Hepatocyte (in vitro differentiated cells): ENCODE data around the gene ICAM2. TPM values are rescaled to one million over a fixed set of nuclear protein-coding genes. Genes with fewer than 3 reads are reported as not detected.

Experiments used
- DNase-seq: peaks from one replicate; pipeline ENCODE4 v3.0.0-alpha.2; 2016; ENCODE audit warnings: low spot score
- H2AFZ ChIP-seq: fragments of 200-600 bp; sonication (generic); 2 replicates; pipeline ENCODE4 v1.6.0; 2016; ENCODE audit warnings: antibody characterized with exemption, mild to moderate bottlenecking
- H3K27ac ChIP-seq: fragments of 200-600 bp; sonication (generic); 2 replicates; pipeline ENCODE4 v1.5.1; 2016; ENCODE audit warnings: mild to moderate bottlenecking
- H3K27me3 ChIP-seq: fragments of 200-600 bp; sonication (generic); 2 replicates; pipeline ENCODE4 v1.6.1; 2016
- H3K36me3 ChIP-seq: fragments of 200-600 bp; sonication (generic); replicated peaks from 2 replicates; pipeline ENCODE4 v1.5.1; 2016; ENCODE audit warnings: low read depth; ENCODE audit not compliant: insufficient read depth
- H3K4me1 ChIP-seq: fragments of 200-600 bp; sonication (generic); 2 replicates; pipeline ENCODE4 v1.5.1; 2016; ENCODE audit warnings: mild to moderate bottlenecking, moderate library complexity; ENCODE audit not compliant: insufficient read depth
- H3K4me2 ChIP-seq: fragments of 200-600 bp; sonication (generic); 2 replicates; pipeline ENCODE4 v1.6.0; 2016
- H3K4me3 ChIP-seq: fragments of 200-600 bp; sonication (generic); 2 replicates; pipeline ENCODE4 v1.5.1; 2016; ENCODE audit warnings: mild to moderate bottlenecking
- H3K79me2 ChIP-seq: fragments of 200-600 bp; sonication (generic); 2 replicates; pipeline ENCODE4 v1.6.0; 2017; ENCODE audit warnings: mild to moderate bottlenecking
- H3K9me2 ChIP-seq: fragments of 200-600 bp; sonication (generic); replicated peaks from 2 replicates; pipeline ENCODE4 v1.6.0; 2017; ENCODE audit warnings: mild to moderate bottlenecking; ENCODE audit not compliant: insufficient read depth
- H3K9me3 ChIP-seq: fragments of 200-600 bp; sonication (generic); 2 replicates; pipeline ENCODE4 v1.5.1; 2016; ENCODE audit warnings: low read depth, mild to moderate bottlenecking
- H4K20me1 ChIP-seq: fragments of 200-600 bp; sonication (generic); 2 replicates; pipeline ENCODE4 v1.6.0; 2016; ENCODE audit warnings: mild to moderate bottlenecking; ENCODE audit not compliant: insufficient read depth, poor library complexity, severe bottlenecking
- EZH2 ChIP-seq: fragments of 200-600 bp; sonication (generic); IDR thresholded peaks from 2 replicates; pipeline ENCODE4 v1.6.1; 2016; ENCODE audit warnings: antibody characterized with exemption, mild to moderate bottlenecking, borderline replicate concordance
- EZH2phosphoT487 ChIP-seq: fragments of 200-600 bp; sonication (generic); IDR thresholded peaks from one replicate; pipeline ENCODE4 v1.6.1; 2018; ENCODE audit warnings: antibody characterized with exemption, mild to moderate bottlenecking, low read depth, moderate library complexity; ENCODE audit not compliant: unreplicated experiment, severe bottlenecking
- WGBS: methylation state at CpG from one replicate; pipeline ENCODE4 v1.1.6; 2016; ENCODE audit warnings: low lambda C conversion rate; ENCODE audit errors: missing lambda C conversion rate; 5-methylcytosine and 5-hydroxymethylcytosine counted together
- polyA plus RNA-seq: library from polyadenylated mRNA; unstranded; fragments of >200 nt; fragmentation: Nextera tagmentation; extraction: Ambion mirVana; gene quantifications from 2 replicates; pipeline ENCODE4 v1.2.1, GENCODE V29; 2016
- total RNA-seq: library from RNA; depleted of rRNA; stranded (reverse); fragments of >200 nt; gene quantifications from 2 replicates; pipeline ENCODE4 v1.2.3, GENCODE V29; 2014
- TF ChIP-seq, protein P1 (sequence below): fragments of 200-600 bp; sonication (generic); IDR thresholded peaks from 2 replicates; pipeline ENCODE4 v1.5.1; 2016; ENCODE audit warnings: antibody characterized with exemption, mild to moderate bottlenecking; ENCODE audit not compliant: poor library complexity

Gene ICAM2
- total and polyA plus RNA-seq, 2 experiments from 2014 or later: 3.4 to 6.0 TPM

DNA sequence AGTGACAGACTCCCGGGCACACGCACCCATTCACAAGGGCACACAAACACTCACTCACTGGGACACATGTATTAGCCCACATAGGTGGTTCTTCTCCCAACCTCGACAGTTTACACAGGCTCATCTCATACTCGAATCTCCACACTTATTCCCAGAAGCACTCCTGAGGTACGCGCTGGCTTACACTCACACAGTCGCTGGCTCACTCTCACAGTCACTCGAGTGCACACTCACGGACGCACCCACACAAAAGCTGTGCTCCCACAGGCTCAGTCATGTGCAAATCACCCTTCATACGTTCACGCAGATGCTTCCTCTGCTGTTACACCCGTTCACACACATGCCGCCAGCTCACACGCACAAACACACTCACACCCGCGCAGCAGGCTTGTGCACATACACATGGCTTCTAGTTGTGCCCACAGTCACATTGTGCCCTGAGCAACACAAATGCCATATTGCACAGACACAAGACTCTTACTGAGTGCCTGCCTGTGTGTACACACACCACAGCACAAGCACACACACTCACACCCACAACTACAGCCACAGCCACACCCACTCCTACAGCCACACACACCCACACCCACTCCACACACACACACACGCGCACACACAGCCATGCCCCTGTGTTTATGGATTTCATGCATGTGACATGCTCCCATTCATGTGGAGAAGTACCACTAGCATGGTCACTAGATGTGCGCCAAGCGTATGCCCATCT is 30.6 kb downstream of the ICAM2 start:
- Histone ChIP-seq H3K27ac (no peak overlapping the region), H3K36me3 (no peaks in the 10 kb centered on the region), H2AFZ (no peak overlapping the region), H4K20me1 (no peaks in the 10 kb centered on the region), H3K27me3 (peaks cover 22% of the 10 kb centered on the region), H3K9me3 (no peaks in the 10 kb centered on the region), H3K4me1 (peaks cover 16% of the 10 kb centered on the region), H3K9me2 (no peaks in the 10 kb centered on the region), H3K4me2 (no peak overlapping the region), H3K79me2 (no peaks in the 10 kb centered on the region), H3K4me3 (no peak overlapping the region)
- 91% methylated on average over 19 of the region's 21 CpGs for WGBS
- TF ChIP-seq EZH2 (no peak), EZH2phosphoT487 (no peak)
- TF ChIP-seq, protein P1, sequence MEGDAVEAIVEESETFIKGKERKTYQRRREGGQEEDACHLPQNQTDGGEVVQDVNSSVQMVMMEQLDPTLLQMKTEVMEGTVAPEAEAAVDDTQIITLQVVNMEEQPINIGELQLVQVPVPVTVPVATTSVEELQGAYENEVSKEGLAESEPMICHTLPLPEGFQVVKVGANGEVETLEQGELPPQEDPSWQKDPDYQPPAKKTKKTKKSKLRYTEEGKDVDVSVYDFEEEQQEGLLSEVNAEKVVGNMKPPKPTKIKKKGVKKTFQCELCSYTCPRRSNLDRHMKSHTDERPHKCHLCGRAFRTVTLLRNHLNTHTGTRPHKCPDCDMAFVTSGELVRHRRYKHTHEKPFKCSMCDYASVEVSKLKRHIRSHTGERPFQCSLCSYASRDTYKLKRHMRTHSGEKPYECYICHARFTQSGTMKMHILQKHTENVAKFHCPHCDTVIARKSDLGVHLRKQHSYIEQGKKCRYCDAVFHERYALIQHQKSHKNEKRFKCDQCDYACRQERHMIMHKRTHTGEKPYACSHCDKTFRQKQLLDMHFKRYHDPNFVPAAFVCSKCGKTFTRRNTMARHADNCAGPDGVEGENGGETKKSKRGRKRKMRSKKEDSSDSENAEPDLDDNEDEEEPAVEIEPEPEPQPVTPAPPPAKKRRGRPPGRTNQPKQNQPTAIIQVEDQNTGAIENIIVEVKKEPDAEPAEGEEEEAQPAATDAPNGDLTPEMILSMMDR: no peak
- DNase-seq: peak; percentile 1

DNA sequence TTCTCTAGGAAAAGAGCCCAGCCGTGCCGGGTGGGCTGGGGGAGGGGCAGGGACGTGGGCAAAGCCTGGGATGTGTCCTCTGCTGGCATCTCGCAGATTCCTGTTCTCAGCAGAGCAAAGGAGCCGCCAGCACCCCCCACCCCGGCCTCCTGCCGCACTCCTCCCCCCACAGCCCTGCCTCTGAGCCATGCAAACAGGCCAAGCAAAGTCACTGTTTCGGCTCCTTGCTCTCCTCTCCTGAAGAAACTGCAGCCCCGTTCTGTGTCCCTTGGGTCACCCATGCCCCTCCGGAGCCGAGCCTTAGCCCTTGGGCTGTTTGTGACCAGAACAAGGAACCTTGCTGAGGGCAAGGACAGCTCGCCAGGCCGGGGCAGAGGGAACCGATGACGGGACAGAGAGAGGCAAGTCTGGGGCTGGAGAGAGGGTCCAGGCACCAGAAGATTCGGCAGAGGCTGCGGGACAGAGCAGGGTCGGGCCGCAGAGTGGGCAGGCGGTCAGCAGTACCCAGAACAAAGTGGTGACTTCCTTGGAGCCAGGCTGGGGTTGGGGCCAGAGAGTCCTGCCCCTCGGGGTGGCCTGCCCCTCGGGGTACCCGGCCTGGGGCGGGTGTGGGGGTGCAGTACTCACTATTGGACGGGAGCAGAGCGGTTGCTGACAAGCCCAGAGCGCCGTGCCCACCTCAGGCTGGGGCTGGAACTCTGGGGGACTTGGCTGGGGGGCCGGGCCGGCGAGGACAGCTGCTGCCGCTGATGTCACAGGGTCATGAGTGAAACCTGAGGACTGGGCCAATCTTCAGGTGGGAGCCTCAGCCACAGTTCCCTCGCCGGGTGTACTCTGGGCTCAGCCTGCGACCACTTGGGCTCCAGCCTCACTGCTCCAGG is 31.5 kb downstream of the ICAM2 start:
- peak overlapping the region; percentile 66 for H3K4me2 ChIP-seq
- TF ChIP-seq EZH2: no peak
- TF ChIP-seq, protein P1: no peak
- no peak for TF ChIP-seq EZH2phosphoT487
- peak; percentile 74 for DNase-seq

DNA sequence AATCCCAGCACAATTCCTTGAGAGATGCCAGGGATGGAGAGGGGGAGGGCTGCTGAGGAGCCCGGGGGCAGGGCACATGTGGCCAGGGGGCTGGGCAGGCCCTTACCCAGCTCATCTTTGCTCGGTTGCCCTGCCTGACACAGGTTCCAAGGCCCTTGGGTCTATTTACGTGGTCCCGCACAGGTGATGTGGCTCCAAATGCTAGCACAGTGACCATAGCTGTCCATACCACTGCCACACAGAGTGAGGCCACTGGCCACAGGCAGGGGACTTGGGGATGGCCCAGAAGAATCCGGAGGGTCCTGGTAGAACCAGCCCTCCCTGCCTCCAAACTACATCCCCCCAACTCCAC is 32.3 kb downstream of the ICAM2 start:
- Histone ChIP-seq H3K4me1 (peaks cover 16% of the 10 kb centered on the region), H3K36me3 (no peaks in the 10 kb centered on the region), H3K9me2 (no peaks in the 10 kb centered on the region), H3K27ac (no peak overlapping the region), H3K27me3 (peaks cover 12% of the 10 kb centered on the region), H3K4me3 (no peak overlapping the region), H4K20me1 (no peaks in the 10 kb centered on the region), H3K9me3 (no peaks in the 10 kb centered on the region), H2AFZ (no peak overlapping the region), H3K4me2 (peak overlapping the region; percentile 66), H3K79me2 (no peaks in the 10 kb centered on the region)
- TF ChIP-seq EZH2phosphoT487: no peak
- no peak for TF ChIP-seq EZH2
- TF ChIP-seq, protein P1: no peak
- DNase-seq: no peak
- WGBS: 97% methylated on average over 4 of the region's 5 CpGs

More for the DNA sequence above, 31.5 kb downstream of the ICAM2 start:
- H3K9me2 ChIP-seq: no peaks in the 10 kb centered on the region
- H2AFZ ChIP-seq: peak overlapping the region; percentile 67
- H3K79me2 ChIP-seq: no peaks in the 10 kb centered on the region
- no peak overlapping the region for H3K4me3 ChIP-seq
- H3K9me3 ChIP-seq: no peaks in the 10 kb centered on the region
- H3K36me3 ChIP-seq: no peaks in the 10 kb centered on the region
- peaks cover 16% of the 10 kb centered on the region for H3K4me1 ChIP-seq
- WGBS: 54% methylated on average over 24 of the region's 35 CpGs
- peaks cover 17% of the 10 kb centered on the region for H3K27me3 ChIP-seq
- H3K27ac ChIP-seq: no peak overlapping the region
- no peaks in the 10 kb centered on the region for H4K20me1 ChIP-seq
